Ishikawa (cell line): ENCODE data around the gene VANGL2.

Experiments used
- CEBPB ChIP-seq: IDR thresholded peaks from 2 replicates; pipeline ENCODE4 v1.6.1; 2012
- CREB1 ChIP-seq: IDR thresholded peaks from 2 replicates; pipeline ENCODE4 v1.6.1; 2012; ENCODE audit warnings: low read depth
- EGR1 ChIP-seq: IDR thresholded peaks from 2 replicates; pipeline ENCODE4 v1.6.1; 2012
- EP300 ChIP-seq: IDR thresholded peaks from 2 replicates; pipeline ENCODE4 v1.6.1; 2012; ENCODE audit warnings: borderline replicate concordance
- FOXM1 ChIP-seq: IDR thresholded peaks from 2 replicates; pipeline ENCODE4 v1.6.1; 2012; ENCODE audit warnings: low read depth, borderline replicate concordance
- NFIC ChIP-seq: IDR thresholded peaks from 2 replicates; pipeline ENCODE4 v1.6.1; 2012
- RAD21 ChIP-seq: IDR thresholded peaks from 2 replicates; pipeline ENCODE4 v1.6.1; 2012; ENCODE audit warnings: low read depth
- TAF1 ChIP-seq: IDR thresholded peaks from 2 replicates; pipeline ENCODE4 v1.6.1; 2012; ENCODE audit warnings: low read depth, mild to moderate bottlenecking
- TCF12 ChIP-seq: IDR thresholded peaks from 2 replicates; pipeline ENCODE4 v1.6.1; 2012; ENCODE audit warnings: low read depth
- TEAD4 ChIP-seq: IDR thresholded peaks from 2 replicates; pipeline ENCODE4 v1.6.1; 2012
- YY1 ChIP-seq: IDR thresholded peaks from 2 replicates; pipeline ENCODE4 v1.6.1; 2012; ENCODE audit warnings: low read depth
- ZBTB7A ChIP-seq: IDR thresholded peaks from 2 replicates; pipeline ENCODE4 v1.6.1; 2012; ENCODE audit warnings: low read depth
- TF ChIP-seq, protein P1 (sequence below): IDR thresholded peaks from 2 replicates; pipeline ENCODE4 v1.6.1; 2012; ENCODE audit warnings: low read depth, mild to moderate bottlenecking
- TF ChIP-seq, protein P2 (sequence below): IDR thresholded peaks from 2 replicates; pipeline ENCODE4 v1.6.1; 2012
- TF ChIP-seq, protein P3 (sequence below): IDR thresholded peaks from 2 replicates; pipeline ENCODE4 v1.6.1; 2012

VANGL2 gene

DNA sequence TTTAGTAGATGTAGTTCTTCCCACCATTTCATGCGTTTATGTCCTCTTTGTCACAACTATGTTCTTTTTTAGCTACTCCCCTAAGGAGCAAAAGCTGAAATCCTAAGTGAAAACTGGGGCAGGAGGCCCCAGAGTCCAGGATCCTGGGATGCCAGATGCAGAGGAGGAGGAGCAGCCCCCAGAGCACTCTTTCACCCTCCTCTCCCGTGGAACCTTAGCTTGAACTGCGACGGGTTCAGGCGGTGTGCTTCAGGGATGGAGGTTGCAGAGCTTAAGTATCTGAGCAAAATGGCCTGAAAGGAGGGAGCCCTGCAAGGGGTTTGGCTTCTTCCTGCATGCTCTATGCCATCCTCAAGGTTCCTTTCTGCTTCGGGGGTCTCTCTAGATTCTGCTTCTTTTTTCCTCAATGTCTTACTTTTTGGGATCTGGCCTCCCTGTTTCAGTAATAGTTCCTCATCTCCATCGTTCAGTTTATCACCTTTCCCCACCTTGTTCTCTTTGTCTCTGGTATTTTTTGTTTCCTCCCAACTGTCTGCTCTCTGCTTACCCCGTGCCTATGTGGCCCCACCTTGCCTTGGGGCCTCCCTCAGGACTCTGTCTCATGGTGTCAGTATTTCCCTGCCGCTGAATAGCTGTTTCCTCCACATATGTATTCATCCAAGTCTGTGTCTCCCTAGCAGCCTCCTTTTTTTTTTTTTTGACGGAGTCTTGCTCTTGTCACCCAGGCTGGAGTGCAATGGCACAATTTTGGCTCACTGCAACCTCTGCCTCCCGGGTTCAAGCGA is 36.2 kb upstream of the VANGL2 start:
- TF ChIP-seq YY1 (no peak), TAF1 (no peak), RAD21 (no peak), EGR1 (no peak), ZBTB7A (no peak), EP300 (no peak), CREB1 (no peak), CEBPB (no peak), FOXM1 (no peak), TCF12 (no peak), TEAD4 (no peak)
- TF ChIP-seq, protein P1, sequence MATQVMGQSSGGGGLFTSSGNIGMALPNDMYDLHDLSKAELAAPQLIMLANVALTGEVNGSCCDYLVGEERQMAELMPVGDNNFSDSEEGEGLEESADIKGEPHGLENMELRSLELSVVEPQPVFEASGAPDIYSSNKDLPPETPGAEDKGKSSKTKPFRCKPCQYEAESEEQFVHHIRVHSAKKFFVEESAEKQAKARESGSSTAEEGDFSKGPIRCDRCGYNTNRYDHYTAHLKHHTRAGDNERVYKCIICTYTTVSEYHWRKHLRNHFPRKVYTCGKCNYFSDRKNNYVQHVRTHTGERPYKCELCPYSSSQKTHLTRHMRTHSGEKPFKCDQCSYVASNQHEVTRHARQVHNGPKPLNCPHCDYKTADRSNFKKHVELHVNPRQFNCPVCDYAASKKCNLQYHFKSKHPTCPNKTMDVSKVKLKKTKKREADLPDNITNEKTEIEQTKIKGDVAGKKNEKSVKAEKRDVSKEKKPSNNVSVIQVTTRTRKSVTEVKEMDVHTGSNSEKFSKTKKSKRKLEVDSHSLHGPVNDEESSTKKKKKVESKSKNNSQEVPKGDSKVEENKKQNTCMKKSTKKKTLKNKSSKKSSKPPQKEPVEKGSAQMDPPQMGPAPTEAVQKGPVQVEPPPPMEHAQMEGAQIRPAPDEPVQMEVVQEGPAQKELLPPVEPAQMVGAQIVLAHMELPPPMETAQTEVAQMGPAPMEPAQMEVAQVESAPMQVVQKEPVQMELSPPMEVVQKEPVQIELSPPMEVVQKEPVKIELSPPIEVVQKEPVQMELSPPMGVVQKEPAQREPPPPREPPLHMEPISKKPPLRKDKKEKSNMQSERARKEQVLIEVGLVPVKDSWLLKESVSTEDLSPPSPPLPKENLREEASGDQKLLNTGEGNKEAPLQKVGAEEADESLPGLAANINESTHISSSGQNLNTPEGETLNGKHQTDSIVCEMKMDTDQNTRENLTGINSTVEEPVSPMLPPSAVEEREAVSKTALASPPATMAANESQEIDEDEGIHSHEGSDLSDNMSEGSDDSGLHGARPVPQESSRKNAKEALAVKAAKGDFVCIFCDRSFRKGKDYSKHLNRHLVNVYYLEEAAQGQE, result no peak
- TF ChIP-seq, protein P2, sequence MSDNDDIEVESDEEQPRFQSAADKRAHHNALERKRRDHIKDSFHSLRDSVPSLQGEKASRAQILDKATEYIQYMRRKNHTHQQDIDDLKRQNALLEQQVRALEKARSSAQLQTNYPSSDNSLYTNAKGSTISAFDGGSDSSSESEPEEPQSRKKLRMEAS, result no peak
- TF ChIP-seq, protein P3, sequence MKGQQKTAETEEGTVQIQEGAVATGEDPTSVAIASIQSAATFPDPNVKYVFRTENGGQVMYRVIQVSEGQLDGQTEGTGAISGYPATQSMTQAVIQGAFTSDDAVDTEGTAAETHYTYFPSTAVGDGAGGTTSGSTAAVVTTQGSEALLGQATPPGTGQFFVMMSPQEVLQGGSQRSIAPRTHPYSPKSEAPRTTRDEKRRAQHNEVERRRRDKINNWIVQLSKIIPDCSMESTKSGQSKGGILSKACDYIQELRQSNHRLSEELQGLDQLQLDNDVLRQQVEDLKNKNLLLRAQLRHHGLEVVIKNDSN, result no peak

DNA sequence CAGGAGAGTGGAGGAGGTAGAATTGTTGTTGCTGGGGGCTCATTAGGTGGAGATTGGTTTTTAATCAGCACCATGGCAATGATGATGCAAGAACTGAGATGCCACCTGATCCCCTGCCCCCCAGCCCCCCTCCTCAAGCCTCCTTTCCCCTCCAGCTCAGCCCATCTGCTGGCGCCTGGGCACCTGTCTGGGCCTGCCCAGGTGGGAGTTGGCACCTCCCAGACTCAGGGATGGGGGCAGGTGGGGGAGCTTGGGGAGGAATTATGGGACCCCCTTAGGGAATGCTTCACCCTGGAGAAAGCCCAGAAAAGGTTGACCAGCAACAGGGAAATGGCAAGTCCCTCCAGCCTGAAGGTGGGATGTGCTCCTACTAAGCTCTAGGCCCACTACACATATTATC is 35.0 kb upstream of the VANGL2 start:
- TF ChIP-seq YY1, result no peak
- no peak for TF ChIP-seq TEAD4
- no peak for TF ChIP-seq CREB1
- TF ChIP-seq TAF1, result no peak
- no peak for TF ChIP-seq FOXM1
- no peak for TF ChIP-seq RAD21
- TF ChIP-seq, protein P1, result no peak
- no peak for TF ChIP-seq ZBTB7A
- TF ChIP-seq, protein P2, result no peak
- TF ChIP-seq CEBPB, result no peak
- no peak for TF ChIP-seq EP300
- TF ChIP-seq, protein P3, result no peak
- no peak for TF ChIP-seq TCF12

DNA sequence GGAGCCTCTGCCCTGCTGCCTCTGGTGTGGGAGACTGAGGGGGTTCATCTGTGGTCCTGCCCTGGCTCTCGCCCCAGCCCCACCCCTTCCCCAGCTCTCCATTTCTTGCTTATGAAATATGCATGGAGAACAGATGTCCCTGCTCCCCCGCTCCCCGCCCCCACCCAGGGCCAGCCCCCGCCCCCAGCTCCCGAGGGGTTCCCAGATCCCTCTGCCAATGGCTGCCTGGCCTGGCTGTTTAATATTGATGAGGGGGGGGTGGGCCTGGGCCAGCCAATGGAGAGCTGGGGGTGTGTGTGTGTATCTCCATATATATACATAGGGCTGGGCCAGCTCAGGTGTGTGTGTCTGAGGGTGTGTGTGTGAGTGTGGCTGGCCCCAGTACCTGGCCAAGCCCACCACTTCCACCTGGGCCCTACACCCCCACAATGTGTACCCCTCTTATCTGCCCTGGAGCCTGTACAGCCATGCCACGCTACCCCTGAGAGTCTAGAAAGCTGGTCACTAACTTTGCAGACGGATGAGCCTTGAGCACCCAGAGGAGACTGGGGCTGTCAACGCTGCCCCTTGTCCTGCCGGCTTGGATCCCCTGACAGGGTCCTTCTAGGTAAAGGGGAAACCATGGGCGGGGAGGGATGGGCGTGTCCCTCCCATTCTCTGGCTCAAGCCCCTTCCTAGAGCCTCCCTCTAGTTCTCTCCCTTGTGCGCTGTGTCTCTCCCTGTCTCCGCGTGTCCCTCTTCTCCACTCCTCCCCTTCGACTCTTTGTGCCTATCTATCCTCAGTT is 33.4 kb upstream of the VANGL2 start, which contains the start of gene NHLH1:
Gene NHLH1 (plus strand): TSS at position 341 of the 785 bp plus-strand sequence. CDS start 3,661 bp downstream, outside the sequence.
- TF ChIP-seq NFIC (no peak), ZBTB7A (0 out of 2 replicates have a peak, but pooled peaks have one; percentile 44)

DNA sequence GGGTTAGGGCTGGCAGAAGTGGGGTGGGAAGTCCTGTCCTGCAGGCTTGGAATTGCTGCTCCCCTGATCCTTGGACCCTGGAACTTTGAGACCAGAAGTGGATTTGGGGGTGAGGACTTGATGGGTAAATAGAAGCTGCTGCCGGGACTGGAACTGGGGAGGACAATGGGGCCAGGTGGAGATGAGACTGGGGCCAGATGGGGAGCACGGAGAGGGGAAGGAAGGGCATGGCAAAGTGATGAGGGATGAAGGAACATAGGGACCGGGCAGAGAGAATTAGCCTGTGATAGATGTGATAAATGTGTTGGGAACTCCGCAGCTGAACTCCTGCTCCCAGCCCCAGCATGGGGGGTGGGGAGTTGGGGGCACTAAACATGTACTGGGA is 32.9 kb upstream of the VANGL2 start:
- TF ChIP-seq, protein P3, result no peak
- TF ChIP-seq EGR1 (no peak), NFIC (no peak), YY1 (no peak), CREB1 (no peak), EP300 (no peak), RAD21 (no peak), TCF12 (no peak), FOXM1 (no peak), ZBTB7A (no peak), TAF1 (no peak), CEBPB (no peak)
- TF ChIP-seq, protein P2, result no peak
